Smooth muscle cell (in vitro differentiated cells): ENCODE measurements around the gene MAP9. TPM values are rescaled to one million over a fixed set of nuclear protein-coding genes. Genes with fewer than 3 reads are reported as not detected.

Experiments
- DNase-seq: peaks from one replicate; lab custom pipeline; 2025; ENCODE audit not compliant: unreplicated experiment; lab: John Stamatoyannopoulos, UW
- H2AFZ ChIP-seq: fragments of 200-600 bp; sonication (generic); 2 replicates; pipeline ENCODE4 v1.6.0; 2016; ENCODE audit warnings: antibody characterized with exemption, low read depth, mild to moderate bottlenecking
- H3F3A ChIP-seq: fragments of 200-600 bp; sonication (generic); 2 replicates; pipeline ENCODE4 v1.6.0; 2017; ENCODE audit warnings: antibody characterized with exemption, low read depth
- H3K27ac ChIP-seq: fragments of 200-600 bp; sonication (generic); 2 replicates; pipeline ENCODE4 v1.5.1; 2016; ENCODE audit warnings: low read depth, mild to moderate bottlenecking
- H3K27me3 ChIP-seq: fragments of 200-600 bp; sonication (generic); 2 replicates; pipeline ENCODE4 v1.6.1; 2016; ENCODE audit warnings: low read depth, mild to moderate bottlenecking
- H3K36me3 ChIP-seq: fragments of 200-600 bp; sonication (generic); 2 replicates; pipeline ENCODE4 v1.5.1; 2016; ENCODE audit warnings: low read depth
- H3K4me1 ChIP-seq: fragments of 200-600 bp; sonication (generic); 2 replicates; pipeline ENCODE4 v1.5.1; 2016; ENCODE audit warnings: low read depth
- H3K4me2 ChIP-seq: fragments of 200-600 bp; sonication (generic); 2 replicates; pipeline ENCODE4 v1.6.0; 2016; ENCODE audit warnings: mild to moderate bottlenecking
- H3K4me3 ChIP-seq: fragments of 200-600 bp; sonication (generic); 2 replicates; pipeline ENCODE4 v1.5.1; 2016; ENCODE audit warnings: mild to moderate bottlenecking
- H3K79me2 ChIP-seq: fragments of 200-600 bp; sonication (generic); 2 replicates; pipeline ENCODE4 v1.6.0; 2016; ENCODE audit warnings: low read depth, mild to moderate bottlenecking
- H3K9ac ChIP-seq: fragments of 200-600 bp; sonication (generic); 2 replicates; pipeline ENCODE4 v1.6.0; 2016; ENCODE audit warnings: low read depth
- H3K9me3 ChIP-seq: fragments of 200-600 bp; sonication (generic); replicated peaks from 2 replicates; pipeline ENCODE4 v1.5.1; 2016; ENCODE audit warnings: low read depth
- H4K20me1 ChIP-seq: fragments of 200-600 bp; sonication (generic); 2 replicates; pipeline ENCODE4 v1.6.0; 2016; ENCODE audit warnings: low read depth
- CTCF ChIP-seq: fragments of 200-600 bp; sonication (generic); IDR thresholded peaks from 2 replicates; pipeline ENCODE4 v1.5.1; 2017; ENCODE audit warnings: borderline replicate concordance, mild to moderate bottlenecking, antibody characterized with exemption; ENCODE audit not compliant: insufficient read depth, poor library complexity, severe bottlenecking
- WGBS: methylation state at CpG from one replicate; pipeline ENCODE4 v1.1.7; 2016; ENCODE audit warnings: low lambda C conversion rate; 5-methylcytosine and 5-hydroxymethylcytosine counted together
- polyA plus RNA-seq: library from polyadenylated mRNA; unstranded; fragments of >200 nt; fragmentation: Nextera tagmentation; extraction: Ambion mirVana; gene quantifications from 2 replicates; pipeline ENCODE4 v1.2.1, GENCODE V29; 2016
- total RNA-seq: library from RNA; depleted of rRNA; stranded (reverse); fragments of >200 nt; gene quantifications from 2 replicates; pipeline ENCODE4 v1.2.3, GENCODE V29; 2014

The MAP9 gene
- total and polyA plus RNA-seq, 2 experiments from 2014 or later: 17.3 to 29.3 TPM

- no peaks in the 10 kb centered on the region for H3K4me1 ChIP-seq
- H3K36me3 ChIP-seq: no peaks in the 10 kb centered on the region
- no peak overlapping the region for H3K4me2 ChIP-seq
- DNase-seq: no peak
- no peak overlapping the region for H3K27ac ChIP-seq
- H4K20me1 ChIP-seq: no peaks in the 10 kb centered on the region
- no peak for TF ChIP-seq CTCF
- no peaks in the 10 kb centered on the region for H3K79me2 ChIP-seq
- no peaks in the 10 kb centered on the region for H3K27me3 ChIP-seq
- no peak overlapping the region for H2AFZ ChIP-seq
- no peaks in the 10 kb centered on the region for H3F3A ChIP-seq
- H3K9ac ChIP-seq: no peak overlapping the region
- no peak overlapping the region for H3K4me3 ChIP-seq
- H3K9me3 ChIP-seq: no peaks in the 10 kb centered on the region
Measured at GRCh38 chr4:155415662-155416061, 38.9 kb upstream of the MAP9 start.

DNA sequence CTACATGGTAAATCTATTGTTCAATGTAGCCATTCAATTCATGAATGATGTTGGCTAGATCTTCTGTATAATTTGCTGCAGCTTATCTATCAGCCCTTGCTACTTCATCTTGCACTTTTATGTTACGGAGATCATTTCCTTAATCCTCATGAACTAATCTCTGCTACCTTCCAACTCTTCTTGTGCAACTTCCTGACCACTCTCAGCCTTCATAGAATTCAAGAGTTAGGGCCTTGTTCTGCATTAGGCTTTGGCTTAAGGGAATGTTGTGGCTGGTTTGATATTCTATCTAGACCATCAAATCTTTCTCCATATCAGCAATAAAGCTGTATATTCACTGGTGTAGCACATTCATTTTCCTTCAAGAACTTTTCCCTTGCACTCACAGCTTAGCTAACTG is 36.7 kb upstream of the MAP9 start:
- WGBS: 65% methylated on average over 1 of the region's 1 CpG
- Histone ChIP-seq H3K9ac (no peak overlapping the region), H3K4me2 (no peak overlapping the region), H3F3A (no peaks in the 10 kb centered on the region), H3K36me3 (no peaks in the 10 kb centered on the region), H3K27ac (no peak overlapping the region), H4K20me1 (no peaks in the 10 kb centered on the region), H2AFZ (no peak overlapping the region), H3K27me3 (no peaks in the 10 kb centered on the region), H3K4me3 (no peak overlapping the region), H3K4me1 (no peaks in the 10 kb centered on the region), H3K79me2 (no peaks in the 10 kb centered on the region), H3K9me3 (no peaks in the 10 kb centered on the region)
- TF ChIP-seq CTCF: no peak
- no peak for DNase-seq

DNA sequence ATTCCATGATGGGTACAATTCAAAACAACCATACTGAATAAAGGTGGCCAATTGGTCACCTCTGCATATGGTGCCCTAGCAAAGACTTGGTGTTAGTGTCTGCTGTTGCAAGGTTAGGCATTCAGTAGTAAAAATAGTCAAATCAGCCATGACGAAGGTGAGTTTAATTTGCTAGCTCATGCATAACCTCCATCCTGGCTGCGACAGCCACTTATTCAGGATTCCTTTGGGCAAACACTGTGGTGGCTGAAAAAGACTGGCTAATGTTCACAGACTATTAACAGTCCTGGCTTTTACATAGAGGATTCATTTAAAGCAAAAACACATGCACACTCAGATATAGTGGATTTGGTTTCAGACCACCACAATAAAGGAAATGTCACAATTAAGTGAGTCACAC is 34.8 kb upstream of the MAP9 start:
- H3K79me2 ChIP-seq: no peaks in the 10 kb centered on the region
- no peak overlapping the region for H3K4me3 ChIP-seq
- no peaks in the 10 kb centered on the region for H3K4me1 ChIP-seq
- no peaks in the 10 kb centered on the region for H3K36me3 ChIP-seq
- H3K9ac ChIP-seq: no peak overlapping the region
- no peaks in the 10 kb centered on the region for H4K20me1 ChIP-seq
- TF ChIP-seq CTCF: no peak
- no peak for DNase-seq
- WGBS: 62% methylated on average over 2 of the region's 2 CpGs
- H3F3A ChIP-seq: no peaks in the 10 kb centered on the region
- H3K27me3 ChIP-seq: no peaks in the 10 kb centered on the region
- peak overlapping the region; percentile 32 for H2AFZ ChIP-seq
- no peak overlapping the region for H3K4me2 ChIP-seq
- no peaks in the 10 kb centered on the region for H3K9me3 ChIP-seq
- no peak overlapping the region for H3K27ac ChIP-seq

GRCh38 chr4:155408796-155409195 is 32.0 kb upstream of the MAP9 start:
- H3K4me1 ChIP-seq: peaks cover under 1% of the 10 kb centered on the region
- H3K36me3 ChIP-seq: no peaks in the 10 kb centered on the region
- H2AFZ ChIP-seq: no peak overlapping the region
- no peak for TF ChIP-seq CTCF
- H3K9ac ChIP-seq: no peak overlapping the region
- no peaks in the 10 kb centered on the region for H3K79me2 ChIP-seq
- no peaks in the 10 kb centered on the region for H4K20me1 ChIP-seq
- 88% methylated on average over 1 of the region's 1 CpG for WGBS
- H3K27me3 ChIP-seq: no peaks in the 10 kb centered on the region
- no peaks in the 10 kb centered on the region for H3K9me3 ChIP-seq
- H3K4me2 ChIP-seq: no peak overlapping the region
- DNase-seq: no peak
- no peaks in the 10 kb centered on the region for H3F3A ChIP-seq
- no peak overlapping the region for H3K27ac ChIP-seq
- H3K4me3 ChIP-seq: no peak overlapping the region
